Neural cell (in vitro differentiated cells): Measurements from ENCODE around the gene DMXL1.

ENCODE experiments used
- CTCF ChIP-seq: fragments of 450-650 bp; IDR thresholded peaks from 2 replicates; pipeline ENCODE4 v1.5.1; 2014; ENCODE audit warnings: antibody characterized with exemption, mild to moderate bottlenecking, moderate library complexity; ENCODE audit not compliant: poor library complexity, severe bottlenecking
- POLR2AphosphoS5 ChIP-seq: IDR thresholded peaks from 2 replicates; pipeline ENCODE4 v1.6.1; 2012
- TAF1 ChIP-seq: IDR thresholded peaks from 2 replicates; pipeline ENCODE4 v1.6.1; 2012; ENCODE audit warnings: low read depth

- TF ChIP-seq CTCF: no peak
- TF ChIP-seq TAF1: no peak
- no peak for TF ChIP-seq POLR2AphosphoS5
These were observed 16.8 kb upstream of the DMXL1 start for GRCh38 chr5:119054101-119054500.
